HG03442 (cell line): ENCODE data around the gene NRGN.

Experiments used
- ATAC-seq: cut with Tn5 transposase; IDR thresholded peaks from one replicate; pipeline ENCODE4 v1.9.1; 2021; ENCODE audit warnings: mild to moderate bottlenecking, moderate library complexity; ENCODE audit not compliant: unreplicated experiment

Gene NRGN

GRCh38 chr11:124738713-124739478 is 846 bp upstream of the NRGN start:
- ATAC-seq: no peak

- peak; percentile 44 for ATAC-seq
These were observed 638 bp downstream of the NRGN start for GRCh38 chr11:124740277-124740882.

- ATAC-seq: no peak
These were observed 2.8 kb downstream of the NRGN start for GRCh38 chr11:124742555-124742954.

GRCh38 chr11:124743050-124743449 is 3.3 kb downstream of the NRGN start:
- ATAC-seq: no peak

- ATAC-seq: no peak
These were observed 5.6 kb downstream of the NRGN start for GRCh38 chr11:124745270-124745834.

- no peak for ATAC-seq
These were observed 6.3 kb downstream of the NRGN start for GRCh38 chr11:124745835-124746620.

- ATAC-seq: peak; percentile 89
These were observed 7.0 kb downstream of the NRGN start for GRCh38 chr11:124746621-124747243.

- no peak for ATAC-seq
These were observed 7.8 kb downstream of the NRGN start for GRCh38 chr11:124747406-124748099.

GRCh38 chr11:124748100-124748418 is 8.3 kb downstream of the NRGN start:
- ATAC-seq: no peak

- no peak for ATAC-seq
These were observed 9.0 kb downstream of the NRGN start for GRCh38 chr11:124748481-124749343.

- no peak for ATAC-seq
These were observed 10.2 kb downstream of the NRGN start for GRCh38 chr11:124749912-124750311.

- ATAC-seq: no peak
These were observed 11.6 kb downstream of the NRGN start for GRCh38 chr11:124751391-124751740.

- no peak for ATAC-seq
These were observed 12.2 kb downstream of the NRGN start, which contains the start of gene VSIG2 for GRCh38 chr11:124751741-124752470. TSS of gene VSIG2 (minus strand) at chr11:124752255. CDS start at chr11:124752137, 118 bp downstream.

GRCh38 chr11:124752471-124753102 is 12.8 kb downstream of the NRGN start:
- no peak for ATAC-seq

GRCh38 chr11:124753205-124753604 is 13.5 kb downstream of the NRGN start:
- ATAC-seq: no peak

GRCh38 chr11:124753624-124754023 is 13.9 kb downstream of the NRGN start:
- no peak for ATAC-seq

- ATAC-seq: no peak
These were observed 14.6 kb downstream of the NRGN start for GRCh38 chr11:124754309-124754708.

GRCh38 chr11:124754710-124755109 is 15.0 kb downstream of the NRGN start:
- no peak for ATAC-seq
